GM10266 (cell line): ENCODE measurements around the gene SLC41A1.
"Not testable (repeated sequence)": the region's sequence is repeated elsewhere in the genome, so short reads cannot be mapped to it uniquely, and the experiment has no call there.

Experiments used
- DNase-seq: peaks from one replicate; pipeline ENCODE4 v3.0.0; 2012; ENCODE audit errors: extremely low spot score
- TF ChIP-seq, protein P1 (sequence below): IDR thresholded peaks from 2 replicates; pipeline ENCODE4 v1.5.1; 2012; ENCODE audit warnings: mild to moderate bottlenecking, low read depth; ENCODE audit not compliant: control insufficient read depth, insufficient read depth; ENCODE audit errors: missing control alignments

The SLC41A1 gene

DNA sequence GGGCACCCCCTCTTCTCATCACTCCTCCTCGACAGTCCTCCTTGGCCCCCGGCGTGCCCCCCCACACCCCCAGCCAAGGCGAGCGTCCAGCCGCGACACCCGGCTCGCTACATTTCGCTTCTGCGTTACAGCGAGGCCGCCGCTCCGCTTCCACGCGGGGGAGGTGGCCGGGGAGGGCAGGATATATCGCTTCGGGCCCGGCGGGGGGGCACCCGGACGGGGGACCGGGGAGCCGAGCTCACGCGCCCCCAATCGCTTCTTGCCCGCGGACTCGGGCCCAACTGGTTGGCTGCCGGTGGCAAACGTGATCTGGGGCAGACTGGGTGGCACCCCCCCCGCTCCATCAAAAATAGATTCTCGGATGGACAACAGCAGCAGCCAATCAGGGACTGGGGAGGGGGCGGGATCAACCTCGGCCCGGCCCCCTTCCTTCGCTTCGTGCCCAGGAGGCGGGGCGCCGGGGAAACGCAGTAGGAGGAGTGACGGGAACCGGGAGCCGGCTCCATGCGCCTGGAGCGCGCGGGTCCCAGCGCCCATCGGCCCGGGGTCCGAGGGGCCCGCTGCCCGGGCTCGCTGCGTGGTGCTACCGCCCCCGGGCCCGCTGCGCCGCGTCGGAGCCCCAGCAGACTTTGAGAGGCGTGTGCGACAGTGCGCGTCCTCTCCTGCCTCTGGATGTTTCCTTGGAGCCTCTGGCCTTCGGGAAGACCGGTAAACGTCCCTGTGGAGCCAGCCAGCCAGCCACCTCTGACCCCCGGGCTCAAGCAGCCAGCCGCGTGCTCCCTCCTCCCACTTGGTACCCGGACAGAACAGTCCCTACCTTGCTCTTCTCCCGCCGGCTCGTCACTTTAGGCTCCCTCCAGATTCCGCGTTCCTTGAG lies at the start of gene SLC41A1:
TSS of gene SLC41A1 (minus strand) at position 321 of the 877 bp plus-strand sequence. CDS start 2,757 bp downstream, outside the sequence.
- DNase-seq: peak; percentile 97
- TF ChIP-seq, protein P1, sequence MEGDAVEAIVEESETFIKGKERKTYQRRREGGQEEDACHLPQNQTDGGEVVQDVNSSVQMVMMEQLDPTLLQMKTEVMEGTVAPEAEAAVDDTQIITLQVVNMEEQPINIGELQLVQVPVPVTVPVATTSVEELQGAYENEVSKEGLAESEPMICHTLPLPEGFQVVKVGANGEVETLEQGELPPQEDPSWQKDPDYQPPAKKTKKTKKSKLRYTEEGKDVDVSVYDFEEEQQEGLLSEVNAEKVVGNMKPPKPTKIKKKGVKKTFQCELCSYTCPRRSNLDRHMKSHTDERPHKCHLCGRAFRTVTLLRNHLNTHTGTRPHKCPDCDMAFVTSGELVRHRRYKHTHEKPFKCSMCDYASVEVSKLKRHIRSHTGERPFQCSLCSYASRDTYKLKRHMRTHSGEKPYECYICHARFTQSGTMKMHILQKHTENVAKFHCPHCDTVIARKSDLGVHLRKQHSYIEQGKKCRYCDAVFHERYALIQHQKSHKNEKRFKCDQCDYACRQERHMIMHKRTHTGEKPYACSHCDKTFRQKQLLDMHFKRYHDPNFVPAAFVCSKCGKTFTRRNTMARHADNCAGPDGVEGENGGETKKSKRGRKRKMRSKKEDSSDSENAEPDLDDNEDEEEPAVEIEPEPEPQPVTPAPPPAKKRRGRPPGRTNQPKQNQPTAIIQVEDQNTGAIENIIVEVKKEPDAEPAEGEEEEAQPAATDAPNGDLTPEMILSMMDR: no peak

DNA sequence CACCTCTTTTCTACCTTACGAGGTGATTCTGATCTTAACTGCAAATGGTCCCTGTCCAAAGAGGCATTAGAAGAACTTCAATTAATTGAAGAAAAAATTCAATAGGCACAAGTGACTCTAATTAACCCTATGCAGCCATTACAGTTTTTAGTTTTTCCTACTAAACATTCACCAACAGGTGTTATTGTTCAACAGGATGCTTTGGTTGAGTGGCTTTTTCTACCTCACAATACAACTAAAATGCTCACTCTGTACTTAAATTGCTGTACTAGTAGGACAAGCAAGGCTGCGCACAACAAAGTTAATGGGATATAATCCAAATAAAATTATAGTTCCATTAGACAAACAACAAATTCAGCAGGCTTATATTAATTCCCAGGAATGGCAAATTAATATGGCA lies 48.5 kb upstream of the SLC41A1 start:
- TF ChIP-seq, protein P1: no peak
- DNase-seq: no peak

DNA sequence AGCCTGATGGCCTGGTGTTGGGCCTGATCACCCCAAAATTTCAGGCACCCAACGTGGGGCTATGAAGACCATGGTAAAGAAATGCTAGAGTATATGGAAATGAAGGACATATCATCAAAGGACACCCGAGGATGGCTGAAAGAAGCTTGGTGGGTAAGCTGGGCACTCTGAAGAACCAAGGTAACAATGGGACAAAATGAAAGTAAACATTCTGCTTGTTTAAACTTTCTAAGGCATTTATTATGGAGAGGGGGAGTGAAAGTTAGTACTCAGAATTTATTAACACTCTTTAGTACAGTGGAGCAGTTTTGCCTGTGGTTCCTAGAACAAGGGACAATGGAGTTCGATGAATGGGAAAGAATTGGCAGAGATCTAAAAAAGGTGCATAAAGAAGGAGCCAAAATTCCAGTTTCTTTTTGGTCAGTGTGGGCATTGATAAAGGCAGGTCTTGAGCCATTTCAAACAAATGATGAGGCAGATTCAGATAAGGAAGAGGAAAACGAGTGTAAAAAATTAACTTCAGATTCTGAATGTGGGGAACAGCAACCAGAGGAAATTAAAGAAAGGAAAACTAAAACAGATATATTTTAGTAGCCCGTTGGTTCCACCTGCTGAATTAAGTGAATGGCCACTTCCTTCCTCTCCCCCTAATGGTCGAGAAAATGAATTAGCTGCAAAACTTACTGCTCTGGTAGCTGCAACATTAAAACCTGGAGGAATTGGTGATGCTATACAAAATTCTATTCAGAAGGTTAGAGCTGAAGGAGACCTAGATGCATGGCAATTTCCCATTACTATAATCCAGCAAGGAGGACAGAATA lies 45.4 kb upstream of the SLC41A1 start:
- TF ChIP-seq, protein P1: no peak
- DNase-seq: no peak

DNA sequence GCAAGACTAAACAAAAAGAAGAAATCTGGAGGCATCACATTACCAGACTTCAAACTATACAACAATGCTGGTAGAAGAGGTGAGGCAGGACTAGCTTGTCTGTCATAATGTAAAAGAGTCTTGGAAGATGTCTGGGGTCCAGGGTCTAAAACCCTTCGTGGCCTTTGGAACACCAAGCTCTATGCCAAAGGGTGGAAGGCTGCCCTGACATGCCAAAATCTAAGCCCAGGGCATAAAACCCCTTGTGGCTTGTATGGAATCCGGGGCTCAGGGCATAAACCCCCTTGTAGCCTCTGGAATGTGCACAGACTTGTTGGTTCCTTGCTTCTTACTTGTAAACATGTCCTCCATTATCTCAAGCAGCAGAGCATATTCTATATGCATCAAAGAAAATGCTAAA lies 44.5 kb upstream of the SLC41A1 start:
- not testable (repeated sequence) for DNase-seq

DNA sequence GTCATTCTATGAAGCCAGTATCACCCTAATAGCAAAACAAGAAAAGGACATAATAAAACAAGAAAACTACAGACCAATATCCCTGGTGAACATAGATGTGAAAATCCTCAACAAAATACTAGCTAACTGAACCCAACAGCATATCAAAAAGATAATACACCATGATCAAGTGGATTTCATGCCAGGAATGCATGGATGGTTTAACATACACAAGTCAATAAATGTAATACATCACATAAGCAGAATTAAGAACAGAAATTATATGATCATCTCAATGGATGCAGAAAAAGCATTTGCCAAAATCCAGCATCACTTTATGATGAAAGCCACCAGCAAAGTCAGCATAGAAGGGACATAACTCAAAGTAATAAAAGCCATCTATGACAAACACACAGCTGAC lies 43.4 kb upstream of the SLC41A1 start:
- TF ChIP-seq, protein P1: no peak
- DNase-seq: no peak

DNA sequence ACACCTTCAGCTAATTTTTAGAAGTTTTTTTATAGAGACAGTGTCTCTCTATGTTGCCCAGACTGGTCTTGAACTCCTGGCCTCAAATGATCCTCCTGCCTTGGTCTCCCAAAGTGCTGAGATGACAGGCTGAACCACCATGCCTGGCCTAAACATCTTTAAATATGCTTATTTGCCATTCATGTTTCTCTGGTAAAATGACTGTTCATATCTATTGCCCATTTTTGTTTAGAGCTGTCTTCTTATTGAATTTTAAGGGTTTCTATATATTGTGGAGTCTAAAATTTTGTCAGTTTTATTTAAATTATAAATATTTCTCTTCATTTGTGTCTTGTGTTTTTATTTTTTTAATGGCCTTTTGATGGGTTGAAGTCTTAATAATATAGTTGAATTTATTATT lies 40.0 kb upstream of the SLC41A1 start:
- TF ChIP-seq, protein P1: no peak
- DNase-seq: no peak

DNA sequence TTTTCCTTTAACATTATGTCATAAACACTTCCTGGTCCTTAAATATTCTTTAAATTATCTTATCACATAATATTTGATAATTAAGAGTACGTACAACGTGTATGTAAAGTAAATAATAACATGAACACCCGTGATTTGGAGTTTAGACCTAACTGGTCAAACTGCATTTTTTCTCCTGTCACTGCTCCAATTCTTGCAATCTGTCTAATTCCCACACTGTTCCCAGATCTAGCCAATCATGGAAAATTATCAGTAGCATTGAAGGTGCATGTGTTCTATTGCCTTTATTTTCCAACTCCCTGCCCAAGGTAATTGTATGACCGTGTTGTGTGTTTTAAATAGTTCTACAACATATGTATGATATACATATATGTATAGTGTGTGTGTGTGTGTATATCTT lies 39.0 kb upstream of the SLC41A1 start:
- DNase-seq: no peak
- TF ChIP-seq, protein P1: no peak
